CD4-positive, CD25-positive, alpha-beta regulatory T cell (primary cell): Measurements from ENCODE around the gene RNASE8. TPM values are rescaled to one million over a fixed set of nuclear protein-coding genes. Genes with fewer than 3 reads are reported as not detected.

ENCODE experiments used
- polyA plus RNA-seq, 4 donors: library from polyadenylated mRNA; unstranded; fragments of 300-500 nt; fragmentation: Illumina TruSeq; gene quantifications; one replicate each; pipeline ENCODE4 v1.2.3, GENCODE V29; 2021
- total RNA-seq: library from RNA; stranded (reverse); gene quantifications from one replicate; pipeline ENCODE4 v1.2.3, GENCODE V29; 2022

RNASE8 gene
- total and polyA plus RNA-seq, 5 donors from 2014 or later = not detected

Other genes with a start within 250 kb of the RNASE8 start
- not detected for gene RNASE3, start 166.4 kb upstream of the RNASE8 start, total RNA-seq
- gene RNASE3, start 166.4 kb upstream of the RNASE8 start, polyA plus RNA-seq = not detected
- gene RNASE2, start 102.3 kb upstream of the RNASE8 start, total RNA-seq = not detected
- gene RNASE2, start 102.3 kb upstream of the RNASE8 start, polyA plus RNA-seq = under 1 TPM in 2 of 4 donors, not detected in 2; 0.29 to 0.70 TPM
- gene METTL17, start 67.8 kb upstream of the RNASE8 start, total RNA-seq = 75.9 TPM
- gene METTL17, start 67.8 kb upstream of the RNASE8 start, polyA plus RNA-seq = 10 to 100 TPM; 37.3 to 52.2 (median 42.8) TPM
- gene SLC39A2, start 58.5 kb upstream of the RNASE8 start, total RNA-seq = not detected
- gene SLC39A2, start 58.5 kb upstream of the RNASE8 start, polyA plus RNA-seq = not detected
- 15.7 TPM for gene NDRG2, start 32.8 kb upstream of the RNASE8 start, total RNA-seq
- gene NDRG2, start 32.8 kb upstream of the RNASE8 start, polyA plus RNA-seq = 10 to 100 TPM; 13.3 to 19.6 (median 18.0) TPM
- gene TPPP2, start 27.6 kb upstream of the RNASE8 start, total RNA-seq = not detected
- not detected for gene TPPP2, start 27.6 kb upstream of the RNASE8 start, polyA plus RNA-seq
- gene RNASE13, start 23.0 kb upstream of the RNASE8 start, total RNA-seq = not detected
- gene RNASE13, start 23.0 kb upstream of the RNASE8 start, polyA plus RNA-seq = not detected
- gene RNASE7, start 15.5 kb upstream of the RNASE8 start, total RNA-seq = not detected
- not detected for gene RNASE7, start 15.5 kb upstream of the RNASE8 start, polyA plus RNA-seq
- gene ARHGEF40, start 12.5 kb downstream of the RNASE8 start, total RNA-seq = 7.4 TPM
- gene ARHGEF40, start 12.5 kb downstream of the RNASE8 start, polyA plus RNA-seq = under 1 TPM in 2 of 4 donors, not detected in 2; 0.07 to 0.64 TPM
- 5.0 TPM for gene ZNF219, start 40.8 kb downstream of the RNASE8 start, total RNA-seq
- 1 to 10 TPM; 1.1 to 1.9 (median 1.3) TPM for gene ZNF219, start 40.8 kb downstream of the RNASE8 start, polyA plus RNA-seq
- gene TMEM253, start 43.2 kb downstream of the RNASE8 start, total RNA-seq = not detected
- gene TMEM253, start 43.2 kb downstream of the RNASE8 start, polyA plus RNA-seq = not detected
- not detected for gene OR5AU1, start 98.2 kb downstream of the RNASE8 start, total RNA-seq
- not detected for gene OR5AU1, start 98.2 kb downstream of the RNASE8 start, polyA plus RNA-seq
- 582 TPM for gene HNRNPC, start 211.6 kb downstream of the RNASE8 start, total RNA-seq
- 100 to 1,000 TPM; 752 to 840 (median 794) TPM for gene HNRNPC, start 211.6 kb downstream of the RNASE8 start, polyA plus RNA-seq
- not detected for gene RPGRIP1, start 222.3 kb downstream of the RNASE8 start, total RNA-seq
- under 1 TPM in 1 of 4 donors, not detected in 3; 0.10 TPM for gene RPGRIP1, start 222.3 kb downstream of the RNASE8 start, polyA plus RNA-seq